HG03103 (cell line): ENCODE measurements around the gene PHKA2.

Experiments
- ATAC-seq: cut with Tn5 transposase; IDR thresholded peaks from one replicate; pipeline ENCODE4 v1.9.1; 2021; ENCODE audit warnings: low read depth; ENCODE audit not compliant: unreplicated experiment

PHKA2 gene

DNA sequence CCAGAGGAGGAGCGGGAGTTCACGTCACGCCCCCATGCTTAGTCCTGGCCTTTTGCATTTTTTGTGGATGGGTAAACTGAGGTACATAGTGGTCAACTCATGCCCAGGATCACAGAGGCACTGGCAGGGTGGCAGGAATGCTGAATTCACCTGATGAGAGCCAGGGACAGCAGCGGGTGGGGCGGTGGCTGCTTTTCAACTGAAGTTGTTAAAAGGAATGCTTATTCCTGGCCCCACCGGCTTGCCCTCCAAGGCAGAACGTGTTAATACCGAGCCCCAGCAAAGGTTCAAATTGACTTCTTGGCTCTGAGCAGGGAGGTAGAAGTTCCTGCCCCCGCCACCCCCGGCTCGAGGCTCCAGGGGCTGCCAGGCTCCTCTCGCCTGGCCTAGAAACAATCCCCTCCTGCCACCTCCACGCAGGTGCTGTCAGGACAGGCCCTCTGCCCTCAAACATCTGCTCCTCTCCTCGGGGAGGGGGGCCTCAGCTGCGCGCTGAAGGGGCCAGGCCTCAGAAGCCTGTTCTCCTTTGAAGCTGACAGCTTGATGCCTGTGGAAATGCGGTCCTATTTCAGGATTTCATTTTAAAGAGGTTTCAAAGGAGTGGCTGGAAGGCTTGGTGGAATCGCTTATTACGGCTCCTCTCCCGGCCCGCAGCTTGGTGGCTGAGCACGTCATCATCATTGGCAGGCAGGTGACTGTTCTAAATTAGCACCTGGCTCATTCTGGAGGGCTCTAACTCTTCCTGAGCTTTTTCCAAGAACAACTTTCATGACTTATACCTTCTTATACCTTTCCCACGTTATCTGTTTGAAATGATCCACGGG is 93.0 kb downstream of the PHKA2 start:
- no peak for ATAC-seq

DNA sequence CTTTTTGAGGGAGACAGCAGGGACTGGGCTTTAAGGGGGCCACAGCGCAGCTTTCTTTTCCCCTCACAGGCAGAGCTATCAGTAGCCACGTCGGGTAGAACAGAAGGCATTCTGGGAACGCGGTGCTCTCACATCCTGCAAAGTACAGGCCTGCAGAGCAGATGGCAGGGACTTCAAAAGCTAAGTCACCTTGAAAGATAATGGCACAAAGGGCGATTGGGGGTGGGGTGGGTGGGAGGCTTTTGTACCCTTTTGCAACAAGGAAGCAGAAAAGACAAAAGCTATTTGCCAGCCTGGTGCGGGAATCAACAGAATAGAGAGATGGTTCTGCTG is 93.9 kb downstream of the PHKA2 start:
- no peak for ATAC-seq

GRCh38 chrX:18889346-18890048 is 94.4 kb downstream of the PHKA2 start:
- no peak for ATAC-seq

GRCh38 chrX:18888281-18888680 is 95.6 kb downstream of the PHKA2 start:
- no peak for ATAC-seq

GRCh38 chrX:18887825-18888212 is 96.1 kb downstream of the PHKA2 start:
- no peak for ATAC-seq

GRCh38 chrX:18887177-18887824 is 96.6 kb downstream of the PHKA2 start:
- ATAC-seq: no peak

DNA sequence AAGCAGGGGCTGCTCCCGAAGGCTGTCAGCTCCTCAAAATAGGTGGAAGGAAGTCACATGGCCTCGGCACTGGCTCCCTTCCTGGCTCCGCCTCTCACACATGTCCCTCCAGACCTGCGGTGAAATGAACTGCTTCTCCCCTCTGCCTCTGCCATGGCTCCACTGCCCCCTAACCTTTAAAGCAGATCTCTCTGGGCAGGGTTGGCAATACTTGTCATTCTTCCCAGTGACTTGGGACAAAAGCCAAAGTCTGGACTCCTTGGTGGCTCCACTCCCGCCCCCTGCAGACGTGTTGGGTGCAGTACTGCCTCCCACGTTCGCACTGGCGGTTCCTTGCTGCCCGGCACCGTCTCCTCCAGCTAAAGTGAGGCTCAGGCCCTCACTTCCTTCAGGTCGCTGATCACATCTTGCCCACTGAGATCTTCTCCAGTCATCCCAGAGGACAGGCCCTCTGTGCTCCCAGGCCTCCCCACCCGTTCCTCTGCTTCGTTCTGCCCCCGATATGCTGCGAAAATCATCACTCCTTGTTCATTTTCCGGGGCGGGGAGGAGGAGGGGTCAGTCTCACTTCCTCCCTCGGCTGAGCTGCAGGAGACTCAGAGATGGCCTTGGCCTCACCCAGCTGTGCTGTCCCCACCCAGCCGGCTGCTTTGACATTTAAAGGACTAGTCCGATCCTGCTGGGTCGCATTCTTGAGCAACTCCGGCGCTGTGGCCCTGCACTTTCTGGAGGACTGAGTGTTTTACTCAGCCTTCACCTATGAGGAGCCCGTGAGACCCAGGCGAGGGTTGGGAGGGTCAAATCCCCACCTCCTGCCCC is 97.4 kb downstream of the PHKA2 start:
- peak; percentile 54 for ATAC-seq

GRCh38 chrX:18886005-18886343 is 97.9 kb downstream of the PHKA2 start:
- peak; percentile 30 for ATAC-seq

- peak; percentile 18 for ATAC-seq
Measured at GRCh38 chrX:18885328-18886004, 98.4 kb downstream of the PHKA2 start.

DNA sequence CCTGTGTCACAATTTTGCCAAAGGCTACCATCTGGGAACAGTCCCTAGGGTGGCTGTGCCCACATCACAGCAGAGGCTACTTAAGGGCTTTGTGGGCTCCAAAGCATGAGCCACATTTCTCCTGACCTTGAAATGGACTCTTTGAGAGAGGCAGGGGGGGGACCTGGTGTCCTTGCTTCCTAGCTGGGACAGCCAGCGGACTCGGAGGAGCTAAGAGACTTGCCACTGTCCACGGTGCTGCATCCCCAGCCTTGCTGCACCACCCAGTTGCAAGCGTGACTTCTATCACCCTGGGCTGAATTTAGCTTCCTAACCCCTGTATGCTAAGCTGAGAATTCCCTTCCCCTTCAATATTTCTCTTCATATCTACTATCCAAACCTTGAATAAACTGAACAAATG is 99.0 kb downstream of the PHKA2 start:
- ATAC-seq: no peak

DNA sequence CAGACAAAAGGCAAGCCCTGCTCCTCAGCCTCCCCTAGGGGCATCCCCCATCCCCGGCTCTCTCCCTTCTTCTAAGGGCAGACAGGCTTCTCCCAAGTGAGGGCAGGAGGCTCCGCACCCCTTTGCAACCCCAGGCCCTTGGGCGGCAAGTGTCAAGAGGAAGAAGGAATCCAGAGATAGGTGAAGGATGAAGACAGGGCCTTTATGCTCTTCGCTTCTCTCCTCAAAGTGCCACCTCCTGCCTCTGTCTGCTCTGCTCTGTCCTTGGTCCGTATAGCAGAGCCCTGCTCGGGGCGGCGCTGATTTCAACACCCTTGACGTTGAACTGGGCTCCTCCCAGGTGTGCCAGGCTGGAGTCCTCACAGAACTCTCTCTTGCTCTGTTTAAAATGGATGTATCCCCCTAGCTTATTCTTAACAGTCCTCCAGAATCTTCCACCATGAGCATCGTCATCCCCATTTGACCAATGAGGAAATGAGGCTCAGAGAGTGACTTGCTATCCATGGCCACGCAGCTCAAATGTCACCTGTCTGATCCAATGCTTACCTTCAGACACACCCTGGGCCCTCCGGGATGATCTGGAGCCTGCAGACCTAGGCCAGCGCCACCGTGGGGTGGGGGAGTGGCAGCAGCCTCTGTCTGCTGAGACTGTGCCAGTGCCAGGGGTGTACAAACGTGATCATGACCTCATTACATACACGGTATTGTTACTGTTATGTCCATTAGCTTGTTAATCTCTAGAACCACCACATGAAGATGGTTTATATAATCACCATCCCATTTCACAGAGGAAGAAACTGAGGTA is 99.8 kb downstream of the PHKA2 start:
- no peak for ATAC-seq

- ATAC-seq: no peak
Measured at GRCh38 chrX:18883234-18883960, 100.5 kb downstream of the PHKA2 start.

DNA sequence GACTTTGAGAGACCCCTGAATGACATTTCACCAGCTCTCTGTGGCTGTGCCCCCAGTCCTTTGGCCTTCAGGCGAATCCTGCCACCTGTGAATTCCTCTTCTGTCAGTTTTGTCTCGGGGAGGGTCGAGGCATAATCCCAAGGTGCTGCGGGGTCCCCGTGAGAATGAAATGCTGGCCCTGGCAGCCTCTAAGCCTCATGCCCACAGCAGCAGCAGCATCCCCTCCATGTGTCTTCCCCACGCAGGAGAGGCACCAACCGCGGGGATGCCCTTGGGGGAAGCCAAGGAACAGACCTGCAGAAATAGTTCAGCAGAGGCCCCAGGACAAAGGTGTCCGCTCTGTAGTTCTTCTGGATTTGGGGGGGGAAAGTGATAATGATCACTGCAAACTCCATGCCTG is 104.8 kb downstream of the PHKA2 start:
- no peak for ATAC-seq

DNA sequence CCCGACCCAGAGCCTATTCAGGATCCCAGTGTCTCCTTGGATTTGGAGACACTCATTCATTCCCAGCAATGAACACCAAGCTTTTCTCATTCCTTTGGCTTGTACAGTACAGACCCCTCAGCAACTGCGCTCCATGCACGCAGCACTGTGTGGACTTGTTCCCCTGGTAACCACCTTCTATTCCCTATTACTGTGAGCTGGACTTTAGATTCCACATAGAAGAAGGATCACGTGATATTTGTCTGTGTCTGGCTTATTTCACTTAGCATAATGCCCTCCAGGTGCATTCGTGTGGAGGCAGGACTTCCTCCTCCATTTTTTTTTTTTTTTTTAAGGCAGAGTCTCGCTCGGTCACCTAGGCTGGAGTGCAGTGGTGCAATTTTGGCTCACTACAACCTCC is 106.4 kb downstream of the PHKA2 start:
- ATAC-seq: no peak

GRCh38 chrX:18875256-18875878 is 108.5 kb downstream of the PHKA2 start:
- ATAC-seq: no peak

DNA sequence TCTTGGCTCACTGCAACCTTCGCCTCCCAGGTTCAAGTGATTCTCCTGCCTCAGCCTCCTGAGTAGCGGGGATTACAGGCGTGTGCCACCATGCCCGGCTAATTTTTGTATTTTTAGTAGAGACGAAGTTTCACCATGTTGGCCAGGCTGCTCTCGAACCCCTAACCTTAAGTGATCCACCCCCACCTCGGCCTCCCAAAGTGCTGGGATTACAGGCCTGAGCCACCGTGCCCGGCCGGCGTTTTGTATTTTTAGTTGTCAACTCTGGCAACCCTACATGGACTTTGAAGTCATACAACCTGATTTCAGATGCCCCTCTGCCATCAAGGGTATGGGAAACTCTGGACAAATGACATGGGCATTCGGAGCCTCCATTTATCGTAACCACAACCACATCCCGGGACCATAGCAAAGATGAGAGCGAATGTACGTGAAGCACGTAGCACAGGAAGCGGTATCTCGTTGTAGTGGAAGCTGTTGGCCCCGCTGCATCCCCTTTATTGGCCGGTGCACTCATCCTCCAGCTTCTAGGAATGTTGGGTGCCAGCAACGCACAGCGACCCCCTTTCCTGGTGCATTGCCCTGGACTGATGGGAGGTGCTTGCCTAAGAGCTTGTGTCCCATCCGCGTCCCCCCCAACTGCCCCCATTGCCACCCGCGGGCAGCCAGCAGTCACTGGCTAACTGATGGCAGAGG is 109.2 kb downstream of the PHKA2 start:
- ATAC-seq: no peak

DNA sequence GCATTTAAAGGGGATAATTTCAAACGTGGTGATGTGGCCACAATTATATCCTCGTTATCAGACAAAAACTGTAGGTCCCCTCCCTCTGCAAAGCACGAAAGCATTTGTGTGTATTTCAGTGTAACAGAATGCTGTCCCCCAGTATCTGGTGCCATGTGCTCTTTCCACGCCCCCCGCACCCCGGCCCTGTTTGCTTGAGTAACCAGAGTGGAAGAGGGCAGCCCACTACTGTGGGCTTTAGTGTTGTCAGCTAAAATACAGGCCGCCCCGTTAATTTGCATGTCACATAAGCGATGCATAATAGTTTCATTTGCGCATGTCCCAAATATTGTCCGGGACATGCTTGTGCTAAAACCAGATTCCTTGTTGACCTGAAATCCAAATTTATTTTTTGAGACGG is 110.1 kb downstream of the PHKA2 start:
- no peak for ATAC-seq

DNA sequence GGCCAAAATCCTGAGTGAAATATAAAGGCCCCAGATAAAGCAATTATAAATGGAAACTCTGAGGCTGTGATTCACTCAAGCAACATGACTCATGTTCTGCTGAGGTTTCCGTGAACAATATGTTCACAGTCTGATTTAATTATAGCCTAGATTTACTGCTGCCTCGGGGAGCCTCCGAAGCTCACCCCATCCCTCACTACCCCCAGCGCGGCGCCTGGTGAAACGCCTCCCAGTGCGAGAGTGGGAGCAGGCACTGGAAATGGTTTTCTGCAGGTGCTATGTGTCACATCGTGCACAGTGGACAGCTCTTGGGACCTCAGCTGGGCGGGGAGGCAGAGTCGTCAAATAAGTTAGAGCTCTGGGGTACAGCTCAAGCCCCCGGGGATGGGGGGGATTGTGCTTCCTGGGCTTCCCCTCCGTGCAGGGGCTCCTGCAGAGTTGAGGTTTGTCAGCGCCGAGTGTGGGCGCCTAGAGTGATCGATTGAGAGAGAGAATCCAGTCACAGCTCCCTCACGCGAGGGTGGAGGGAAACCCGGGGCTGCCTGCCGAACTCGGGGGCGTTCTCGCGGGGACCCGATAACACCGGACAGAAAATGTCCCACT is 110.6 kb downstream of the PHKA2 start:
- no peak for ATAC-seq
